Middle frontal gyrus (tissue), 1 donor: Measurements from ENCODE around the gene CDH12.
"Not testable (repeated sequence)": the region's sequence is repeated elsewhere in the genome, so short reads cannot be mapped to it uniquely, and the experiment has no call there.

Source experiments
- DNase-seq: peaks from one replicate; pipeline ENCODE4 v3.0.0-alpha.2; 2015; ENCODE audit warnings: low spot score; ENCODE audit errors: extremely low spot score

Gene CDH12

DNA sequence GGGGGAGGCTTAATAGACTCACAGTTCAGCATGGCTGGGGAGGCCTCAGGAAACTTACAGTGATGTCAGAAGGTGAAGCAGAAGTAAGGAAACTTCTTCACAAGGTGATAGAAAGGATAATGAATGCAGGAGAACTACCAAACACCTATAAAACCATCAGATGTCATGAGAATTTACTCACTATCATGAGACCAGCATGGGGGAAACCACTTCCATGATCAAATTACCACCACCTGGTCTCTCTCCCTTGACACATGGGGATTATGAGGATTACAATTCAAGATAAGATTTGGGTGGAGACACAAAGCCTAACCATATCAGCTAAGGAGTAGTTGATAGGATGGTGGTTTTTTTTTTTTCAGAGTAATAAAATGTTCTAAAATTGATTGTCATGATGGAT lies 201.8 kb downstream of the CDH12 start:
- DNase-seq, result no peak

GRCh38 chr5:22650511-22650910 lies 202.6 kb downstream of the CDH12 start:
- DNase-seq, result no peak

DNA sequence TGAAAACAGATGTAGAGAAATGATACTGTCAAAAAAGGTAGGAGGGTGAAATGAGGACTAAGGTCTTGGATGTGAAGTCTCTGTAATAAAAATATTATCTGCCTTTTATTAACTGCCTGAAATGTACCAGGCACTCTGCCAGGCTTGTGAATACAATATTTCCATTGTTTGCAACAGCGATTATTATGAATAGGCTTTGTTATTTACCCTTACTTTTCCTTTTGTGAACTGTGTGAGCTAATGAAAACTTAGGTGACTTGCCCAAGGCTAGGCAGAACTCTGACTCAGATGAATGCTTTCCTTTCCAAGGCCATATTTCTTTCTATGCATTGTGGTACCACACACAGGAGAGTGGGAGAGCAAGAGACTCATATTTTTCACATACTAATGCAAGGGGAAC lies 204.1 kb downstream of the CDH12 start:
- DNase-seq, result no peak

DNA sequence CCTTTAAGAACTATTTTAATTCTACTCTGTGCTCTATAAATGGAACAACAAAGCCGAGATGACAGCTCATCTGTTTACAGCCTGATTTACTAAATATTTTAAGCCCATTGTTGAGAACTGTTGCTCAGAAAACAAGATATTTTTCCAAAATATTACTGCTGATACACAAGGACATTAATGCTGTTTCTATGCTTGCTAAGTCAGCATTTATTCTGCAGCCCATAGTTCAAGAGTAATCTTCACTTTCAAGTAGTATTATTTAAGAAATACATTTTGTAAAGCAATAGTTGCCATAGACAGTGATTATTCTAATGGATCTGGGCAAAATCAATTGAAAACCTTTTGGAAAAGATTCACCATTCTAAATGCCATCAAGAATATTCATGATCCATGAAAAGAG lies 208.3 kb downstream of the CDH12 start:
- DNase-seq, result no peak

DNA sequence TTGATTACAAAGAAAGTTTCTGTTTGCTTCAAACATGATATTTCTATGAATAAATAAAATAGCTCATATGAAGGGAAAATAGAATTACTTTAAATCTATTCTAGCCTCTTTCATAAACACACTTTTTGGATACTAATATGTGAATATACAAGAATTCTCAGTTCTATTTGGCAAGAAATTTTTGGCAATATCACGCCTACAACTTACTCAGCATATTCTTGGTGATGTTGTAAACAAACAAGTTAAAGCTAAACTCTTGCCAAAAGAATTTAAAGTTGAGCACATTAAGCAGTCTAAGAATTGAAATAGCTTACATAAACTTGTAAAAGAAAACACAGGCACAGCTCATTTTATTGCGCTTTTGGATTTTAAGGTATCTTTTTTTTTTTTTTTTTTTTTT lies 209.8 kb downstream of the CDH12 start:
- no peak for DNase-seq

GRCh38 chr5:22631683-22632082 lies 221.5 kb downstream of the CDH12 start:
- no peak for DNase-seq

DNA sequence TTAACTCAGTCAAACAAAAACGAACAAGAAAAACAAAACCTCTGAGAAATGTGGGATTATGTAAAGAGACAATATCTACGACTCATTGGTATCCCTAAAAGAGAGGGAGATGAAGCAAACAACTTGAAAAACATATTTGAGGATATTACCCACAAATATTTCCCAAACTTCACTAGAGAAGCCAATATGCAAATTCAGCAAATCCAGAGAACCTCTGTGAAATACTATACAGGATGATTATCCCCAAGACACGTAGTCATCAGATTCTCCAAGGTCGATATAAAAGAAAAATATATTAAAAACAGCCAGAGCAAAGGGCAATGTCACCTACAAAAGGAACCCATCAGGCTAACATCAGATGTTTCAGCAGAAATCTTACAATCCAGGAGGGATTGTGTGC lies 226.1 kb downstream of the CDH12 start:
- no peak for DNase-seq

- DNase-seq, result no peak
Measured at GRCh38 chr5:22625451-22625850, 227.7 kb downstream of the CDH12 start.

GRCh38 chr5:22621084-22621483 lies 232.1 kb downstream of the CDH12 start:
- DNase-seq, result no peak

- no peak for DNase-seq
Measured at GRCh38 chr5:22615964-22616363, 237.2 kb downstream of the CDH12 start.

- DNase-seq, result no peak
Measured at GRCh38 chr5:22614486-22615094, 238.6 kb downstream of the CDH12 start.

DNA sequence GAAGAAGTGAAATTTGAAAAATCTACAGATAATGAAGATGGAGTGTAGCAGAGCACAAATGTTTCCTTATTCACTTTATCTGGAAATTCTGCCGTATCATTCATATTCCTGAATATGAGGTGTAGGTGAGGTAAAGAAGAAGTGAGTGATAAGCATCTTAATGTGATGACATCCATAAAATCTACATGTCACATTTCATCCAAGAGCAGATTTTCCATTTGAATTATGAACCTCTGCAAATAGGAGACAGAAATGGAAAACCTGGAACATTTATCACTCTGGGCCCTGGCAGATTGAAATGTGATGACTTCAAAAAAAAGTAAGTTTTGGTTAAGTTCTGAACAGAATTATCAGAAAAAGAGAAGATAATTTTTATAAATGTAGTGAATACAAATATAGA lies 240.2 kb downstream of the CDH12 start:
- DNase-seq, result no peak

GRCh38 chr5:22611327-22611726 lies 241.8 kb downstream of the CDH12 start:
- DNase-seq, result no peak

DNA sequence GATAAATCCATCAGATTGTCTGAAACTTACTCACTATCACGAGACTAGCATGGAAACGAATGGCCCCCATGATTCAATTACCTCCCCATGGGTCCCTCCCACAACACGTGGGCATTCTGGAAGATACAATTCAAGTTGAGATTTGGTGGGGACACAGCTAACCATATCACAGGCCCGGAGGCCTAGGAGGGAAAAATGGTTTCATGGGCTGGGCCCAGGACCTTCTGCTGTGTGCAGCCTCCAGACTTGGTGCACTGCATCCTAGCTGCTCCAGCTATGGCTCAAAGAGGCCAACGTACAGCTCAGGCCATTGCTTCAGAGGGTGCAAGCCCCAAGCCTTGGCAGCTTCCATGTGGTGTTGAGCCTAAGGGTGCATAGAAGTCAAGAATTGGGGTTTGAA lies 245.6 kb downstream of the CDH12 start:
- DNase-seq, result not testable (repeated sequence)

DNA sequence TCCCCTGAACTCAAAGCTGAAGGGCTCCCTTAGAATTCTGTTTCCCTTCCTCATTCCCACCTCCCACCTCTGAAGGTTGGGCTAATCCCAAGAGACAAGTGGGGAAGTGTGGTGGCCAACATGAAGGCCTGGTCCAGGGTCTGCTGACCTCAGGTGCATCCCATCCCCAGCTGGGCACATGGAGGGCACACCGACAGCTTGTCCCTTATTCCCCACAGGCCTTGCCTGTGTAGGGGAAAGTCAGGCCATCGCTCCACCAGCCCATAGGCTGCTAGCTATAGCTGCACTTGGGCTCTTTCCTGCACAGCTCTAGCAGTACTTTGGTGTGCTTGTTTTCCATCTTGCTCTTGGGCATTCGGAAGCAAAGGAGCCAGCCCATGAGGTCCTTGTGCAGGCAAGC lies 247.7 kb downstream of the CDH12 start:
- no peak for DNase-seq

- no peak for DNase-seq
Measured at GRCh38 chr5:22604711-22605110, 248.4 kb downstream of the CDH12 start.

DNA sequence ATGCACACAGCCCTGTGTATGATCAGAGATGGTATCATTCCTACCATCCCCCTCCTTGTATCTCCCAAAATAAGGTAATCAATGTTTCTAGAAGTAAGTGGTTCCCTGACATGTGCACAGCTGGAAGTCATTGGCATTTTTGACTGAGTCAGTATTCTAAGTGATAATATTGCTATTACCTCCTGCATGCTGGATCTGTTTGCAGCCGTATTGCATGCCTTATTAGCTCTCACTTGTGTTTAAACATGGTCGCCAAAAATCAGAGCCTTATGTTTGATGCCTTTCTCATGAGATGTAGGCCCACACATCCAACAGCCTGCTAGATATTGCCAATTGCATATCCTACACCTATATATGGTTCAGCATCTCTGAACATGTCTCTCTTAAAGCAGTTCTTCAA lies 254.3 kb downstream of the CDH12 start:
- DNase-seq, result no peak

DNA sequence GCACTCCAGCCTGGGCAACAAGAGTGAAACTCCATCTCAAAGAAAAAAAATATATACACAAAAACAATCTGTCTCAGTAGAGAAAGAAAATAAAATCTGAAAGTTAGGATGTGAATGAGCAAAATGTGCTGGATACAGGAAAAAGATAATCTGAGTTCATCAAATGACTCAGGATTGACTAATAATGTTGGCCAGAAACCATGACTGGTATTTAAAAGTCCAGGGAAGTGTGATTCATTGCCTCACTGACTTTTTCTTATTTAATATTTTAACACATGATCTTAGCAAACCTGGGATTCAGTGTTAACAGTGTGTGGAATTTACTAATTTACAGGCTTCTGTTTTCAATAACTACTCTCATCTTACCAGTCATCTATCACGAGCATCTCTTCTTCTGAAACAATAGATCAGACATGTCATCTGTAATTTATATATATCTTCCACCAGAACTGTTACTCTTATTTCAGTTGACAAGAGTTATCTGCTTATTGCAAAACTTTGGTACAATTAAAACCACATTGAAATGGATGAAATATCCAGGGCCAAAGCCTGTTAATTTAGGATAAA lies 256.7 kb downstream of the CDH12 start:
- DNase-seq, result no peak

- no peak for DNase-seq
Measured at GRCh38 chr5:22594491-22594890, 258.7 kb downstream of the CDH12 start.

GRCh38 chr5:22593592-22593991 lies 259.6 kb downstream of the CDH12 start:
- no peak for DNase-seq

- DNase-seq, result no peak
Measured at GRCh38 chr5:22591461-22591860, 261.7 kb downstream of the CDH12 start.

DNA sequence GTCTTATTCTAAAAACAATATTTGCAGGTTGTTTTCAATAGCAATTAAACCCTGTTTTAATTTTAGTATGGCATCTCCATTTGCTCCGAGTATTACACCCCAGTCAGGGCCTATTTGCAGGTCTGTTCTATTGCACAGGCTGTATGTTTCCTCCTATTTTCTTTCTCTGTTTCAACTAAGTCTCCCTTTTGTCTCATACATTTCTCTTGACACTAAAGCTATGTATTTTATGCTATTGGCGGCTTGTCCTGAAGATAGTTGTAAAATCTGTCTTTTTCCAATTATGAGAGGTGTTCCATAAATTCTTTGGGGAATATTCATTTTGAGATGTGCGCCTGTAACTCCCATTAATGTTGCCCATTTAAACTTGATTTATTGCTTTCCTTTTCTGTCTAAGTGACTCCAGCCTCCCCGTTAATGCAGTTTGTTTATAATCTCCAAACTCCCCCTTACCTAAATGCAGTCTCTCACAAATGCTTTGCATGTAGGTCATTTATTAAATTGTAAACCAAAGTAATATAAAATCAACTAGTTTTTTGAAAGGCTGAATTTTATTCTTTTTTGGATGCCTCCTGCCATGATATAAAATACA lies 262.4 kb downstream of the CDH12 start:
- no peak for DNase-seq

DNA sequence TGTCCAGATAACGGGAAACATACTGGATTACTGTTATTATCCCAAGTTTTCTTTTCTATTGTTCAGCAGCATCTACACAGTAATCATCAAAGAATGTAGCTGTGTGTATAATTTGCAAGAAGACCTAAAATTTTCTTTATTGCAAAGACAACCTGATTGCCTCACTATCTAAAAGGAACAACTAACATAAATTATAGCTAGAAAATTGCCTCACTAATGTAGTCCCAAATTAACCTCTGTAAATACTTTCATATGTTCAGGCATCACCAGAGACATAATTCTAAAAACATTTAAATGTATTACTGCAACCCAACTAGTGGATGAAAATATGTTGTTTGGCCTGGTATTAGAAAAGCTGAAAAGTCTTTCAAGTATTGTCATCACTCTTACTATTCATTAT lies 275.4 kb downstream of the CDH12 start:
- no peak for DNase-seq
